Natural killer cell (primary cell): ENCODE measurements around the gene FHIT. TPM values are rescaled to one million over a fixed set of nuclear protein-coding genes. Genes with fewer than 3 reads are reported as not detected.

Source experiments
- ATAC-seq, 3 donors: fragments of 150-1000 bp in 2 of 3; fragments of 200-7000 bp in 1 of 3; cut with Tn5 transposase; 1 replicate in 1 of 3; 2 replicates in 2 of 3; pipeline ENCODE4 v1.10.0; 2021; ENCODE audit warnings: mild to moderate bottlenecking in 2 of 3, moderate library complexity in 2 of 3
- DNase-seq, 2 donors: peaks; one replicate each; pipeline versions ENCODE4 v3.0.0 to v3.0.0-alpha.2; 2013 to 2021; ENCODE audit warnings: mixed read lengths in 1 of 2
- H3K27ac ChIP-seq: one replicate; pipeline ENCODE4 v1.5.1; 2013; ENCODE audit warnings: mild to moderate bottlenecking, low read length
- H3K27me3 ChIP-seq: one replicate; pipeline ENCODE4 v1.6.1; 2013; ENCODE audit warnings: low read length; ENCODE audit not compliant: control insufficient read depth, insufficient read depth
- H3K36me3 ChIP-seq: one replicate; pipeline ENCODE4 v1.6.1; 2013; ENCODE audit warnings: low read length; ENCODE audit not compliant: control insufficient read depth, insufficient read depth
- H3K4me1 ChIP-seq: one replicate; pipeline ENCODE4 v1.6.1; 2013; ENCODE audit warnings: low read length; ENCODE audit not compliant: control insufficient read depth, insufficient read depth
- H3K4me3 ChIP-seq: one replicate; pipeline ENCODE4 v1.5.1; 2013; ENCODE audit warnings: low read length
- H3K9me3 ChIP-seq: one replicate; pipeline ENCODE4 v1.6.1; 2013; ENCODE audit warnings: low read length; ENCODE audit not compliant: control insufficient read depth, insufficient read depth
- H3K27ac Mint-ChIP-seq, 2 donors: one replicate each; pipeline ENCODE4 v1.8.0; 2022; ENCODE audit warnings: mild to moderate bottlenecking in 2 of 2, mixed read lengths in 2 of 2, moderate library complexity in 1 of 2
- H3K27me3 Mint-ChIP-seq, 2 donors: one replicate each; pipeline ENCODE4 v1.8.0; 2022; ENCODE audit warnings: low read depth in 2 of 2, mixed read lengths in 2 of 2
- H3K36me3 Mint-ChIP-seq: one replicate; pipeline ENCODE4 v1.8.0; 2022; ENCODE audit warnings: mixed read lengths
- H3K4me1 Mint-ChIP-seq, 2 donors: one replicate each; pipeline ENCODE4 v1.8.0; 2022; ENCODE audit warnings: mixed read lengths in 2 of 2
- H3K4me3 Mint-ChIP-seq: one replicate; pipeline ENCODE4 v1.8.0; 2022; ENCODE audit warnings: mild to moderate bottlenecking, moderate library complexity, mixed read lengths
- H3K9me3 Mint-ChIP-seq, 2 donors: one replicate each; pipeline ENCODE4 v1.8.0; 2022; ENCODE audit warnings: mixed read lengths in 2 of 2
- WGBS: methylation state at CpG from one replicate; pipeline ENCODE4 v1.1.7; 2013; ENCODE audit warnings: missing lambda C conversion rate; ENCODE audit not compliant: insufficient coverage; 5-methylcytosine and 5-hydroxymethylcytosine counted together
- intact Hi-C: fragments of 100-400 bp; cut with micrococcal nuclease; formaldehyde crosslinking; loops from one replicate; pipeline ENCODE4 v1.14.2; 2022
- total RNA-seq, 4 donors: library from RNA; stranded (reverse); fragments of 120-200 nt in 1 of 4; gene quantifications; one replicate each; pipeline versions ENCODE4 v1.2.3 to v1.2.4, GENCODE V29; 2013 to 2022
- TF ChIP-seq, protein P1 (sequence below): fragments of 200-600 bp; IDR thresholded peaks from one replicate; pipeline ENCODE4 v1.8.0; 2022; ENCODE audit warnings: antibody characterized with exemption

The FHIT gene
- total RNA-seq, 3 donors from 2014 or later (not counting 1 experiment from before 2014, with no cell fraction given) = 2.7 to 6.1 (median 3.3) TPM

- H3K4me1 Mint-ChIP-seq = no peaks in the 10 kb centered on the region
- H3K9me3 ChIP-seq = no peaks in the 10 kb centered on the region
- no peaks in the 10 kb centered on the region for H3K36me3 ChIP-seq
- H3K4me1 ChIP-seq = no peaks in the 10 kb centered on the region
- TF ChIP-seq, protein P1, sequence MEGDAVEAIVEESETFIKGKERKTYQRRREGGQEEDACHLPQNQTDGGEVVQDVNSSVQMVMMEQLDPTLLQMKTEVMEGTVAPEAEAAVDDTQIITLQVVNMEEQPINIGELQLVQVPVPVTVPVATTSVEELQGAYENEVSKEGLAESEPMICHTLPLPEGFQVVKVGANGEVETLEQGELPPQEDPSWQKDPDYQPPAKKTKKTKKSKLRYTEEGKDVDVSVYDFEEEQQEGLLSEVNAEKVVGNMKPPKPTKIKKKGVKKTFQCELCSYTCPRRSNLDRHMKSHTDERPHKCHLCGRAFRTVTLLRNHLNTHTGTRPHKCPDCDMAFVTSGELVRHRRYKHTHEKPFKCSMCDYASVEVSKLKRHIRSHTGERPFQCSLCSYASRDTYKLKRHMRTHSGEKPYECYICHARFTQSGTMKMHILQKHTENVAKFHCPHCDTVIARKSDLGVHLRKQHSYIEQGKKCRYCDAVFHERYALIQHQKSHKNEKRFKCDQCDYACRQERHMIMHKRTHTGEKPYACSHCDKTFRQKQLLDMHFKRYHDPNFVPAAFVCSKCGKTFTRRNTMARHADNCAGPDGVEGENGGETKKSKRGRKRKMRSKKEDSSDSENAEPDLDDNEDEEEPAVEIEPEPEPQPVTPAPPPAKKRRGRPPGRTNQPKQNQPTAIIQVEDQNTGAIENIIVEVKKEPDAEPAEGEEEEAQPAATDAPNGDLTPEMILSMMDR = no peak
- H3K36me3 Mint-ChIP-seq = no peaks in the 10 kb centered on the region
- no peaks in the 10 kb centered on the region for H3K27me3 Mint-ChIP-seq
- 79% methylated on average over 2 of the region's 2 CpGs for WGBS
- no peak for ATAC-seq
- intact Hi-C loops = no loop called here
- no peak overlapping the region for H3K27ac ChIP-seq
- no peak overlapping the region for H3K27ac Mint-ChIP-seq
- H3K4me3 ChIP-seq = no peak overlapping the region
- H3K4me3 Mint-ChIP-seq = no peak overlapping the region
- peaks cover 0 to 2% of the 10 kb centered on the region in 2 donors for H3K9me3 Mint-ChIP-seq
- no peaks in the 10 kb centered on the region for H3K27me3 ChIP-seq
- no peak for DNase-seq
Measured at GRCh38 chr3:60641354-60641753, 609.9 kb downstream of the FHIT start.

GRCh38 chr3:60636846-60637245 is 614.4 kb downstream of the FHIT start:
- H3K9me3 ChIP-seq = no peaks in the 10 kb centered on the region
- H3K27ac Mint-ChIP-seq = no peak overlapping the region

GRCh38 chr3:60633644-60634043 is 617.6 kb downstream of the FHIT start:
- 80% methylated on average over 9 of the region's 9 CpGs for whole genome bisulfite sequencing
- Mint-ChIP-seq H3K36me3 (no peaks in the 10 kb centered on the region), H3K9me3 (peaks cover 0 to 2% of the 10 kb centered on the region in 2 donors), H3K4me3 (no peak overlapping the region), H3K27ac (no peak overlapping the region), H3K4me1 (no peaks in the 10 kb centered on the region), H3K27me3 (peaks cover 0 to 27% of the 10 kb centered on the region in 2 donors)
- Histone ChIP-seq H3K27ac (no peak overlapping the region), H3K4me3 (no peak overlapping the region), H3K4me1 (no peaks in the 10 kb centered on the region), H3K9me3 (no peaks in the 10 kb centered on the region), H3K27me3 (no peaks in the 10 kb centered on the region), H3K36me3 (no peaks in the 10 kb centered on the region)
- intact Hi-C loops = no loop called here
- no peak for DNase-seq
- ATAC-seq = no peak
- TF ChIP-seq, protein P1 = no peak

More at GRCh38 chr3:60636846-60637245, 614.4 kb downstream of the FHIT start:
- Histone ChIP-seq H3K27ac (no peak overlapping the region), H3K27me3 (no peaks in the 10 kb centered on the region), H3K4me3 (no peak overlapping the region), H3K4me1 (no peaks in the 10 kb centered on the region), H3K36me3 (no peaks in the 10 kb centered on the region)
- intact Hi-C loops = no loop called here
- Mint-ChIP-seq H3K36me3 (no peaks in the 10 kb centered on the region), H3K9me3 (no peaks in the 10 kb centered on the region), H3K4me3 (no peak overlapping the region), H3K27me3 (peaks cover 0 to 5% of the 10 kb centered on the region in 2 donors), H3K4me1 (no peaks in the 10 kb centered on the region)
- TF ChIP-seq, protein P1 = no peak
- no peak for ATAC-seq
- DNase-seq = no peak

DNA sequence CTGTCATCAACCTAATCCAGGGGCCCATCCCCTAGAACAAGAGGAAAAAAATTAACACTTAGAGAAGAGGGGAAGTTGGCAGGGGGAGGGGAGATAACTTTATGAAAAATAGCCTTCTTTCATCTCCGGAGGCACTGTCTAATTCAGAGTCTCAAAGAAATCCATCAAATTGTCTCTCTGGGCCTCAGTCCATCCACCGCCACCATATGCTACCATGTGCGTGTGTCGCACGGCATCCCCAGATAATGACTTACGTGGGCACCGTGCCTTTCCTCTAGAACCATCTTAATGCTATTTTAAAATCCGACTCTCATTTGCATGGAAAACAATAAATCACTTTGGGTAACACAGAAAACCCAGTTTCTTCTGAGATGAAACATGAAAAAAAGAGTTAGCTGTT is 619.7 kb downstream of the FHIT start:
- Mint-ChIP-seq H3K4me3 (no peak overlapping the region), H3K27ac (no peak overlapping the region), H3K36me3 (no peaks in the 10 kb centered on the region), H3K9me3 (peaks cover 0 to 2% of the 10 kb centered on the region in 2 donors), H3K4me1 (no peaks in the 10 kb centered on the region), H3K27me3 (peaks cover 0 to 27% of the 10 kb centered on the region in 2 donors)
- Histone ChIP-seq H3K9me3 (no peaks in the 10 kb centered on the region), H3K27me3 (no peaks in the 10 kb centered on the region), H3K27ac (no peak overlapping the region), H3K4me3 (no peak overlapping the region), H3K4me1 (no peaks in the 10 kb centered on the region), H3K36me3 (no peaks in the 10 kb centered on the region)
- WGBS = 95% methylated on average over 8 of the region's 8 CpGs
- TF ChIP-seq, protein P1 = no peak
- ATAC-seq (no peak), DNase-seq (no peak)
- intact Hi-C loops = no loop called here
